HepG2 (cell line): ENCODE results near the gene RXYLT1. TPM values are rescaled to one million over a fixed set of nuclear protein-coding genes. Genes with fewer than 3 reads are reported as not detected.

Experiments
- ATAC-seq: fragments of 200-7000 bp; cut with Tn5 transposase; 3 replicates; pipeline ENCODE4 v1.9.1; 2020; ENCODE audit warnings: mild to moderate bottlenecking, moderate library complexity
- BruUV-seq: library from RNA; stranded (reverse); fragments of 400-500 nt; replicated peaks from 2 replicates; lab custom pipeline; 2021; lab: Mats Ljungman, UMichigan
- CTCF ChIA-PET: fragments of 300-600 bp; formaldehyde crosslinking; extraction: SDS; loops from one replicate; lab custom pipeline; 2021; ENCODE audit warnings: low total read pairs, inconsistent platforms, low intra/inter-chr PET ratio; lab: Yijun Ruan, JAX
- POLR2A ChIA-PET: fragments of 350-600 bp; sonication (Branson Sonifier 250); formaldehyde crosslinking; loops from one replicate; lab custom pipeline; 2020; ENCODE audit warnings: antibody characterized with exemption, inconsistent platforms; lab: Yijun Ruan, JAX
- DNase-seq: peaks from one replicate; pipeline ENCODE4 v3.0.0-alpha.2; 2015; ENCODE audit warnings: low spot score
- FAIRE-seq: peaks from 3 replicates; lab custom pipeline; 2011; peaks lifted over from hg19 to GRCh38; lab: Jason Lieb, UNC
- H2AFZ ChIP-seq: one replicate; pipeline ENCODE4 v1.6.1; 2011; ENCODE audit warnings: low read length, inconsistent platforms
- H3K27ac ChIP-seq: fragments of 300-600 bp; 3 replicates; pipeline ENCODE4 v1.8.0; 2011; ENCODE audit warnings: mixed run types, mild to moderate bottlenecking, mixed read lengths, low read length, inconsistent platforms; ENCODE audit not compliant: insufficient read depth; ENCODE audit errors: extremely low read length
- H3K27me3 ChIP-seq, 2 experiments: fragments of 200-600 bp in 1 of 2; 2 replicates in 1 of 2; 3 replicates in 1 of 2; pipeline versions ENCODE4 v1.6.0 to v1.8.0; 2011; ENCODE audit warnings: low read length in 2 of 2, mild to moderate bottlenecking in 2 of 2, moderate library complexity in 2 of 2, inconsistent platforms in 1 of 2; ENCODE audit not compliant: insufficient read depth in 2 of 2, control insufficient read depth in 1 of 2
- H3K36me3 ChIP-seq, 2 experiments: fragments of 200-600 bp in 1 of 2; replicated peaks in 1 of 2; 2 replicates in 1 of 2; 3 replicates in 1 of 2; pipeline versions ENCODE4 v1.5.1 to v1.8.0; 2011; ENCODE audit warnings: low read length in 2 of 2, inconsistent platforms in 1 of 2; ENCODE audit not compliant: insufficient read depth in 2 of 2, control insufficient read depth in 1 of 2
- H3K4me1 ChIP-seq: 2 replicates; pipeline ENCODE4 v1.5.1; 2012; ENCODE audit warnings: low read length, inconsistent platforms; ENCODE audit not compliant: insufficient read depth
- H3K4me2 ChIP-seq: 2 replicates; pipeline ENCODE4 v1.6.0; 2011; ENCODE audit warnings: low read depth, low read length, inconsistent platforms
- H3K4me3 ChIP-seq, 3 experiments: fragments of 200-600 bp in 1 of 3; sonication (generic), shearing (Covaris generic) in 1 of 3; replicated peaks in 1 of 3; 2 replicates each; pipeline ENCODE4 v1.5.1; 2011 to 2016; ENCODE audit warnings: low read length in 3 of 3, inconsistent platforms in 2 of 3, low read depth in 2 of 3, mild to moderate bottlenecking in 2 of 3, control low read depth in 1 of 3, mixed read lengths in 1 of 3; ENCODE audit not compliant: insufficient read depth in 1 of 3
- H3K79me2 ChIP-seq: one replicate; pipeline ENCODE4 v1.6.1; 2011; ENCODE audit warnings: low read length, inconsistent platforms; ENCODE audit not compliant: insufficient read depth
- H3K9ac ChIP-seq: 2 replicates; pipeline ENCODE4 v1.6.0; 2011; ENCODE audit warnings: mild to moderate bottlenecking, low read depth, low read length, inconsistent platforms; ENCODE audit not compliant: insufficient read depth
- H3K9me3 ChIP-seq: 2 replicates; pipeline ENCODE4 v1.5.1; 2012; ENCODE audit warnings: mild to moderate bottlenecking, low read length
- H4K20me1 ChIP-seq: 2 replicates; pipeline ENCODE4 v1.6.0; 2011; ENCODE audit warnings: inconsistent platforms, mild to moderate bottlenecking, low read length, moderate library complexity; ENCODE audit not compliant: insufficient read depth
- CBX2 ChIP-seq, 2 experiments: fragments of 200-600 bp in 1 of 2; sonication (generic); formaldehyde crosslinking in 1 of 2; IDR thresholded peaks; 2 replicates each; pipeline versions ENCODE4 v1.7.0 to v1.8.1; 2018 to 2022; ENCODE audit warnings: low read depth in 2 of 2, low read length in 1 of 2, mild to moderate bottlenecking in 1 of 2, missing genetic modification reagents in 1 of 2
- CEBPB ChIP-seq: IDR thresholded peaks from 2 replicates; pipeline ENCODE4 v1.6.1; 2011; ENCODE audit warnings: low read depth, low read length, improper control_type of control experiment, borderline replicate concordance
- CTCF ChIP-seq: sonication (generic); formaldehyde crosslinking; IDR thresholded peaks from 2 replicates; pipeline ENCODE4 v1.5.0; 2020; ENCODE audit warnings: mild to moderate bottlenecking, missing genetic modification reagents, moderate library complexity
- HMGA1 ChIP-seq: sonication (generic); formaldehyde crosslinking; conservative IDR thresholded peaks from 2 replicates; pipeline ENCODE4 v1.4.0; 2020; ENCODE audit warnings: missing genetic modification reagents
- MEIS1 ChIP-seq: sonication (generic); formaldehyde crosslinking; IDR thresholded peaks from 2 replicates; pipeline ENCODE4 v1.9.0; 2021; ENCODE audit warnings: mild to moderate bottlenecking, missing genetic modification reagents, moderate library complexity, borderline replicate concordance
- SNAPC4 ChIP-seq: sonication (generic); formaldehyde crosslinking; IDR thresholded peaks from 2 replicates; pipeline ENCODE4 v1.4.0; 2020; ENCODE audit warnings: mild to moderate bottlenecking, missing genetic modification reagents
- ZBTB33 ChIP-seq: sonication (generic); formaldehyde crosslinking; IDR thresholded peaks from 2 replicates; pipeline ENCODE4 v1.4.0; 2020; ENCODE audit warnings: missing genetic modification reagents
- WGBS: methylation state at CpG from one replicate; pipeline ENCODE4 v1.1.6; 2017; ENCODE audit warnings: low lambda C conversion rate; 5-methylcytosine and 5-hydroxymethylcytosine counted together
- in situ Hi-C: cut with HindIII; loops from 2 replicates; pipeline ENCODE4 v1.10.0; 2017; ENCODE audit warnings: low pct_unique_long_range_greater_than_20kb; ENCODE audit not compliant: extremely low pct_ligation_motif_present
- intact Hi-C: fragments of 100-400 bp; cut with micrococcal nuclease; formaldehyde crosslinking; loops from one replicate; pipeline ENCODE4 v1.10.0; 2022; ENCODE audit not compliant: unreplicated experiment
- polyA plus RNA-seq, 8 experiments: library from polyadenylated mRNA; depleted of rRNA in 3 of 8; stranded (reverse) in 7 of 8; unstranded in 1 of 8; fragments of >200 nt; fragmentation: Illumina TruSeq in 4 of 8; extraction: Trizol in 4 of 8; gene quantifications; 2 replicates each; pipeline versions ENCODE4 v1.2.1 to v1.2.3, GENCODE V29; 2011 to 2016; ENCODE audit warnings: low read depth in 4 of 8, missing spikeins in 1 of 8, mixed read lengths in 1 of 8; ENCODE audit not compliant: insufficient read depth in 1 of 8
- total RNA-seq, 5 experiments: library from RNA; depleted of rRNA; stranded (reverse); fragments of >200 nt; fragmentation: Illumina TruSeq; extraction: Trizol; gene quantifications; 2 replicates each; pipeline ENCODE4 v1.2.3, GENCODE V29; 2016; ENCODE audit warnings: low read depth in 1 of 5

The RXYLT1 gene
- total and polyA plus RNA-seq, 2 of the 13 experiments (the other 11 are each of a cell fraction or from before 2014, with no cell fraction given), result 8.3 to 15.5 TPM

- Histone ChIP-seq H3K9me3 (no peaks in the 10 kb centered on the region), H3K4me3 (peak overlapping the region in 1 of 3 experiments; percentile 12; a peak in 3 of 6 replicates), H4K20me1 (no peaks in the 10 kb centered on the region), H3K4me1 (peaks cover 18% of the 10 kb centered on the region), H3K27me3 (no peaks in the 10 kb centered on the region), H3K36me3 (no peaks in the 10 kb centered on the region), H3K4me2 (peak overlapping the region; percentile 52), H3K9ac (no peak overlapping the region), H3K79me2 (no peaks in the 10 kb centered on the region), H2AFZ (peak overlapping the region; percentile 22), H3K27ac (no peak overlapping the region)
- in situ Hi-C loops (loop anchor here (25.0 kb wide), 1 partner anchor 161 kb away; the partner anchor contains the start of gene DPY19L2), intact Hi-C loops (no loop called here)
- ChIA-PET POLR2A (no interaction called here), CTCF (no interaction called here)
- no peak for DNase-seq
- FAIRE-seq, result peak; percentile 4
- TF ChIP-seq HMGA1, result no peak
- TF ChIP-seq CTCF, result peak; percentile 21; the same call in 1 of the 2 replicates
- WGBS, result 50% methylated on average over 1 of the region's 6 CpGs
- peak; percentile 77 for ATAC-seq
- no TSS peak for BruUV-seq
Observed at GRCh38 chr12:63823040-63823439, 43.3 kb downstream of the RXYLT1 start.

- POLR2A ChIA-PET, result no interaction called here
- Histone ChIP-seq H2AFZ (no peak overlapping the region), H3K79me2 (no peaks in the 10 kb centered on the region), H3K9ac (no peak overlapping the region), H3K27me3 (no peaks in the 10 kb centered on the region), H3K27ac (no peak overlapping the region), H3K4me1 (peaks cover 18% of the 10 kb centered on the region), H3K9me3 (no peaks in the 10 kb centered on the region), H3K4me2 (no peak overlapping the region), H4K20me1 (no peaks in the 10 kb centered on the region), H3K36me3 (no peaks in the 10 kb centered on the region), H3K4me3 (no peak overlapping the region)
- ATAC-seq (peak; percentile 79), DNase-seq (peak; percentile 56), FAIRE-seq (peak; percentile 46)
- CTCF ChIA-PET, result interaction anchor here (1.4 to 2.1 kb wide), 3 partner anchors 356 to 566 kb away, joined by 7 to 24 read pairs (median 11); no protein-coding TSS in a partner anchor
- under 1% methylated on average over 4 of the region's 4 CpGs for WGBS
- intact Hi-C loops (loop anchor here (1.0 kb wide), 2 partner anchors 430 to 566 kb away; no protein-coding TSS in a partner anchor), in situ Hi-C loops (loop anchor here (5.0 kb wide), 1 partner anchor 566 kb away; the partner anchor contains the start of gene C12orf56)
- BruUV-seq, result no TSS peak
- no peak for TF ChIP-seq ZBTB33 (CRISPR knock-in tag)
- TF ChIP-seq SNAPC4 (CRISPR knock-in tag), result no peak
- 0 out of 2 replicates have a peak, but pooled peaks have one; percentile 2 for TF ChIP-seq CEBPB
- no peak for TF ChIP-seq CBX2 (IDR thresholded peaks at IDR 0.05; ENCODE audit: low read depth, low read length)
- no peak for TF ChIP-seq CBX2 (CRISPR knock-in tag; IDR thresholded peaks at IDR 0.05; ENCODE audit: low read depth)
- no peak for TF ChIP-seq MEIS1 (CRISPR knock-in tag)
Observed at GRCh38 chr12:63826006-63826585, 46.4 kb downstream of the RXYLT1 start.
